DMS114 treated with DMSO at 0.1 percent for 48 hours (cell line): ENCODE results near the gene MSH6.

Source experiments
- DNase-seq: peaks from one replicate; lab custom pipeline; 2025; ENCODE audit not compliant: unreplicated experiment; lab: John Stamatoyannopoulos, UW

Gene MSH6

DNA sequence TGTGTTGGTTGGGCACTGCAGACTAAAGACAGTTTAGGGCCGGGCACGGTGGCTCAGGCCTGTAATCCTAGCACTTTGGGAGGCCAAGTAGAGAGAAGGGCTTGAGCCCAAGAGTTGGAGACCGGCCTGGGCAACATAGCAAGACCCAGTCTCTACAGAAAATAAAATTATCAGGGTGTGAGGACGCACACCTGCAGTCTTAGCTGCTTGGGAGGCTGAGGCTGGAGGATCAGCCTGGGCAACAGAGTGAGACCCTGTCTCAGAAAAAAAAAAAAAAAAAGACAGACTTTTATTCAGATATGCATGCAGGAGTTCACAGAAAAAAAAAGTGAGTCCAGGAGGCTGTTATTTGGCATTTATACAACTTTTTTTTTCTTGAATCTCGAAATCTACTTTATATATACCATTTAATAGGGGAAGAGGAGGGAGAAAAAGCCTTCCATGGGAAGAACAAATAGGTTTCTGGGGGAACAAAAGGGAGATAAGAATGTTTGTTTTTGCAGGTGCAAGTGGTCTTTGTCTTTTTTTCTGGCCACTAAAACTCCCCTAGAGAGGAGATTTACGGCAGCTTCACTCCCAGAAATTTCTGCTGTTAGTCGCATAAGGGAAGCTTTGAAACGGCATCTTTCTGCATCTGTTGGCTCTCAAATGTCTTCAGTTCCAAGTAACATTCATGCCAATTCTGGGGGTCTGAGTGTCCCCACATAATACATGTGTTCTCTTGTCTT is 4.1 kb upstream of the MSH6 start:
- DNase-seq, result no peak

DNA sequence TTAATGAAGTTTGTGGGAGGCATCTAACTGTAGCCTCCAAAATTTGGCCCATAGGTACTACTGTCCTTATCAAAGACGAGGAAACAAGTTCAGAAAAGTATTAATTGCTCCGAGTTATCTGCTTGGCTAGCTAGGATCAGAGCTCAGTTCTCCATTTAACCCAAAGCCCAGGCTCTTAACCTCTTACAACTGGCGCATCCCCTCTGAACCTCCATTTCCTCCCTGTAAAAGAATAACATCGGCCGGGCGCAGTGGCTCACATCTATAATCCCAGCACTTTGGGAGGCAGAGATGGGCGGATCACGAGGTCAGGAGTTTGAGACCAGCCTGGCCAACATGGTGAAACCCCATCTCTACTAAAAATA is 3.5 kb upstream of the MSH6 start:
- no peak for DNase-seq

DNA sequence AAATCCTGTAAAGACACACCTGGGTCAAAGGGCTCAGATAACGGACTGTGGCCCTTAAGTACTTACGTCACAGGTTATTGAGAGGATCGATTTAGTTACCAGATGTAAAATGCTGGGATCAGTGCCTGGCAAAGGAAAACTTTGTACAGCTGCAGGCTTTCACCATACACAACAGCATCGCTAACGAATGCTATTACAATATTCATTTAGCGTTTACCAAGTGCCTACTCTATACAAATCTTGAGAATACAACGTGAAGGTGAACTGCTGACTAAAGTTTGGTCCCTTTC is 619 bp upstream of the MSH6 start:
- DNase-seq, result no peak

DNA sequence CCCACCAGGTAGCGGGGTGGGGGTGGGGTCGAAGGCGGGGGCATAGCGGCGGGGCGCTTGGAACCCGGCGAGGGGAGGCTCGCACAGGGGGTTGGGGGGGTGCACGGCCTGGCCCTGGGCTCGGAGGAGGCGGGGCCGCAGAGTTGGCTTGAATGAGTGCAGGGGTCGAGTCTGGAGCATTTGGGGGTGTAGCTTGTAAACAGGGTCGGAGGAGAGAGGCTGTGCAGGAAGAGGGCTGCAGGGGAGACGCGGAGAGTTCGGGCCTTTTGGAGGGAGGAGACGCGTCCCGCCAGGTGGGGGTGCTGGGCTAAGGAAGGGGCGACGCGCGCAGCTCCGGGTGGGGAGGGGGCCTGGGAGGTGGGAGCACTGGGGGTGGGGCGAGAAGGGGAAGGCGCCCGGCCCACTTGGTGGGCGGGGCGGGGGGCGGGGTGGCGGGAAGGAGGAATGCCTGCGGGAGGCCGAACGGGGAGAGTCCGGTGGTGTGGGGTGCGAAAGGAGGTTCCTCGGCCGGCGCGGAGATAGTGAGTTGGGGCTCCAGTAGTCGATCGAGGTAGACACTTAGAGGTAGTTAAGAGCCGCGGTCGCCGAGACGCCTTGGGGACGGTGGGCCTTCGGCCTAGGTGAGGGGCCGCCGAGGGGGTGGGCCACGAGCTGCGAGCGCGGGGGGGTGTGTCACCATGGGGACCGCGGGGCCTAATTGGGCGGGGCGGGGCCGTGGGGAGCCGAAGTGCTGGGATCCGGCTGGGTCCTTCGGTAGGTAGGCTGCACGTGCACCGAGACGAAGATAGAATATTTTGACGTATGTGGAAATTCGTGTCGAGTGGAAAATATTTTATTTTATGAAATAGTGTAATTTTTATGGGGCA is 774 bp downstream of the MSH6 start:
- peak; percentile 78 for DNase-seq

DNA sequence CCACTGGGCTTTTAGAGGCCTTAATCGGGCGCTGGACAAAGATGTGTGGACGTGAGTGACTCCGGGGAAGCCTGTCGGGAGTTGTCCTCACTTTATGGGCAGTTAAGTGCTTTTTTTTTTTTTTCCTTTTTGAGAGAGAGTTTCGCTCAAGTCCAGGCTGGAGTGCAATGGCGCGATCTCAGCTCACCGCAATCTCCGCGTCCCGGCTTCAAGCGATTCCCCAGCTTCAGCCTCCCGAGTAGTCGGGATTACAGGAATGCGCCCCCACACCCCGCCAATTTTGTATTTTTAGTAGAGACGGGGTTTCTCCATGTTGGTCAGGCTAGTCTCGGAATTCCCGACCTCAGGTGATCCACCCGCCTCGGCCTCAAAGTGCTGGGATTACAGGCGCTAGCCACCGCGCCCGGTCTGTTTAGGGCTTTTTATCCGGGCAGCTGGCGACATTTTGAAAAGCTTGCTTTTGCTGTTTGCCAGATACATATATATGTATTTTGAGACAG is 1.5 kb downstream of the MSH6 start:
- peak; percentile 56 for DNase-seq

DNA sequence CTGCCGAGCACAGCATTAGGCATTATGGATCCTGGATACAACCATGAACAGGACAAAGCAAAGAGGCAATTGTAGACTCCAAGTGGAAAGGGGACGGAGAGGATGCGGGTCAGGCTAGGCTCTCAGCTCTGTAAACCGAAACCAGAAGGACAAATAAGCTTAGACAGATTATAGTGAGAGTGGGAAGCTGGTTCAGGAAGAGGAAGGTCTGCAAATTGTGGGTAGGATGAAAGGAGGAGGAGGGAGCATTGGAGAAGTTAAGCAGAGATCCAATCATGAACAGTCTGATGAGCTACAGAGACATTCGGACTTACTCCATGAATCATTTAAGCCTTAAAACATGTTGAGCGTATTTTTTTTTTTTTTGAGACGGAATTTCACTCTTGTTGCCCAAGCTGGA is 3.0 kb downstream of the MSH6 start:
- peak; percentile 29 for DNase-seq

DNA sequence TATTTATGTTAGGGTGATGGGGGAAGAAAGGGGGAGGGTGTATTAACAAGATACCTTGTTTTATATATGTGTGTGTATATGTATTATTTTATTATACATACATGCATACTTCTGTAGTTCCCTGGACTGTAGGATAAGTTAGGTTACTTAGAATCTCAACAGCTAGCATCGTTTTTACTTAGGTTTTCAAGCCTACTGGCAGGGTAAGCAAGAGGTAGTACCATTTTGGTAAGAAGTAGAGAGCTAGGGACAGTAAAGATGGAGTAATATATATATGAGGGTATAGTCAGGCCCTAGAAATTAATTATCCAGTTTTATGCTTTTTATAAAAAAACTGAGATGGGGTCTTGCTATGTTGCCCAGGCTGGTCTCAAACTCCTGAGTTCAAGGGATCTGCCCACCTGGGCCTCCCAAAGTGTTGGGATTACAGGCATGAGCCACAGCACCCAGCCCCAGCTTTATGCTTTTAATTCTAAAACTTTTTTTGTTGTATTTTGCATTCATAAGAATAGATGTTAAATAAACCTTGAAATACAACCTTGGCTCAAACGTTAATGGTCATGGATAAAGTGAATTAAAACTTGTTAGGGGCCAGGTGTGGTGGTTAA is 13.2 kb downstream of the MSH6 start:
- DNase-seq, result no peak

DNA sequence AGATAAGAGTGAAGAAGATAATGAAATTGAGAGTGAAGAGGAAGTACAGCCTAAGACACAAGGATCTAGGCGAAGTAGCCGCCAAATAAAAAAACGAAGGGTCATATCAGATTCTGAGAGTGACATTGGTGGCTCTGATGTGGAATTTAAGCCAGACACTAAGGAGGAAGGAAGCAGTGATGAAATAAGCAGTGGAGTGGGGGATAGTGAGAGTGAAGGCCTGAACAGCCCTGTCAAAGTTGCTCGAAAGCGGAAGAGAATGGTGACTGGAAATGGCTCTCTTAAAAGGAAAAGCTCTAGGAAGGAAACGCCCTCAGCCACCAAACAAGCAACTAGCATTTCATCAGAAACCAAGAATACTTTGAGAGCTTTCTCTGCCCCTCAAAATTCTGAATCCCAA is 15.7 kb downstream of the MSH6 start:
- DNase-seq, result no peak

DNA sequence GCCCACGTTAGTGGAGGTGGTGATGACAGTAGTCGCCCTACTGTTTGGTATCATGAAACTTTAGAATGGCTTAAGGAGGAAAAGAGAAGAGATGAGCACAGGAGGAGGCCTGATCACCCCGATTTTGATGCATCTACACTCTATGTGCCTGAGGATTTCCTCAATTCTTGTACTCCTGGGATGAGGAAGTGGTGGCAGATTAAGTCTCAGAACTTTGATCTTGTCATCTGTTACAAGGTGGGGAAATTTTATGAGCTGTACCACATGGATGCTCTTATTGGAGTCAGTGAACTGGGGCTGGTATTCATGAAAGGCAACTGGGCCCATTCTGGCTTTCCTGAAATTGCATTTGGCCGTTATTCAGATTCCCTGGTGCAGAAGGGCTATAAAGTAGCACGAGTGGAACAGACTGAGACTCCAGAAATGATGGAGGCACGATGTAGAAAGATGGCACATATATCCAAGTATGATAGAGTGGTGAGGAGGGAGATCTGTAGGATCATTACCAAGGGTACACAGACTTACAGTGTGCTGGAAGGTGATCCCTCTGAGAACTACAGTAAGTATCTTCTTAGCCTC is 16.2 kb downstream of the MSH6 start:
- DNase-seq, result no peak

DNA sequence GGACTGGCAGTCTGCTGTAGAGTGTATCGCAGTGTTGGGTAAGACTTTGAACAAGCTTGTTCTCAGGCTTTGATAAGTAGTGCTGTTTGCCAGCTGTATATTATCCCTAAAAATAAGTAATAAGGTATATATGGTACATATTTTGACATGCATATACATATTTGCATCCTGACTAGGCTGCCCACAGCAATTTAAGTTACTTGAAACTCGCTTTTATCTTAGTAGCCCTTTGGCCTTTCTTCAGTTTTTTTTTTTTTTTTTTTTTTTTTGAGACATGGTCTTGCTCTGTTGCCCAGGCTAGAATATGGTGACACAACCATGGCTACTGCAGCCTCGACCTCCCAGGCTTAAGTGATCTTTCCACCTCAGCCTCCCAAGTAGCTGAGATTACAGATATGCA is 18.2 kb downstream of the MSH6 start:
- DNase-seq, result no peak

DNA sequence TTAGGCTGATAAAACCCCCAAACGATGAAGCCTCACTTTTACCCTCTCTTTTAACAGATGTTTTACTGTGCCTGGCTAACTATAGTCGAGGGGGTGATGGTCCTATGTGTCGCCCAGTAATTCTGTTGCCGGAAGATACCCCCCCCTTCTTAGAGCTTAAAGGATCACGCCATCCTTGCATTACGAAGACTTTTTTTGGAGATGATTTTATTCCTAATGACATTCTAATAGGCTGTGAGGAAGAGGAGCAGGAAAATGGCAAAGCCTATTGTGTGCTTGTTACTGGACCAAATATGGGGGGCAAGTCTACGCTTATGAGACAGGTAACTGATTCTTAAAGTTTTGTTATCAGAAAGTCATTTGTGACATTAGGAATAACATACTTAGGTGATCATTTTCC is 20.4 kb downstream of the MSH6 start:
- DNase-seq, result no peak

DNA sequence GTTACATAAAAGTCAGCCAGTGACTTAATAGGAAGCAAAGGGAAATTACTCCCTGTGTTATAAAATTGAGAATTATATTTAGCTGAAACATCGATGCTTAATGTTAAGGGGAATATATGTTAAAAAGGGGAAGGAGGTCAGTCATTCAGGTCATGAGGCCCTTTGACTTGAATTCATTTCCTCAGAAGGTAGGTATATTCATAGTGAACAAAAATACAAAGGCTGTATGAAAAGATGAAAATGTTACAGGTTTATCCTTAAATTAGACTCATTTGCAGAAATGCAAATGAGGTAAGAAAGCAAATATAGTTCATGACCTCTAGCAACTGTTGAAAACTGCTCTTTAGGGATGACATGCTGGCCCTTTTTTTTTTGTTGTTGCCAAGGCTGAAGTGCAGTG is 20.8 kb downstream of the MSH6 start:
- DNase-seq, result no peak

DNA sequence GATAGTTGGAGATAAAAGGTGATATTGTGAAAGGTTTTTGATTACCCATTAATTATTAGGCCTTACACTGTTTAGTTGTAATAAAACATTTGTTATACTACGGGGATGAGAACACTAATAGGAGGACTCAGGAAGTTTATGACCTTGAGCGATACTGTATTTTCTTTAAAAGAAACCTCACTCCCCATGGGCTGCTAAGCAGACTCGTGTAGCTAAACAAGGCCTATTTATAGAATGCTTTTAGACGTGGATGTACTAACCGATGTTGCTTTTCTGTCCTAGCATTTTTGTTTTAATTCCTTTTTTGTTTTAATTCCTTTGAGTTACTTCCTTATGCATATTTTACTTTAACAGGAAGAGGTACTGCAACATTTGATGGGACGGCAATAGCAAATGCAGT is 22.9 kb downstream of the MSH6 start:
- no peak for DNase-seq

DNA sequence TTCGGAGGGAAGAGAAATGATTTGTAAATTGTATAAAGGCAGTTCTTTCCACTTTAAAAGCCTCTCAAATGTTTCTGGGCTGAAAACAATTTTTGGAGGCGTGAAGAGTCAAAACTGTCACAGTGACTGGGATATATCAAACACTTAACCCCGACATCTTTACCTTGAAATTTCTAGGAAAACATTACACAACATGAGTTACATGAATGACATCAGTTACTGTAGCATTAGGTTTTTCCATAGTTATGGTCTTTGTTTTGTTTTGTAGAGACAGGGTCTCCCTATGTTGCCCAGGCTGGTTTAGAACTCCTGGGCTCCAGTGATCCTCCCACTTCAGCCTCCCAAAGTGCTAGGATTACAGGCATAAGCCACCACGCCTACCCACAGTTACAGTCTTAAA is 25.7 kb downstream of the MSH6 start:
- DNase-seq, result no peak

DNA sequence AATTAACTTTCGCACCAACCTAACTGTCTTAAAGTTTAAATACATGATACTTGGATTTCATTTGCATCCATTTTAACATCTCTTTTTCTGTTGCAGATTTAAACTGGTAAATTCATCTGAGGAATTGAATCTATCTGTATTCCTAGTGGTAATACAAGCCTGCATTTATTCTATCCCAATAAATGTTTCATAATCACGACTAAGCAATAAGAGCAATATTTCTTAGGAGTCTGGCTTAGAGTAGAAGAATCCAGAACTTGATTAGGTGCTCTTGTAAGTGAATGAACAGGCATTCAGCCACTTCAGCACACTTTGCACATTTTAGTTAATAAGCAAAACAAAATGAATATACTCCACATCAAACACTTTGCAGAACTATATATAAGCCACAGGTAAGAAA is 27.0 kb downstream of the MSH6 start:
- no peak for DNase-seq

DNA sequence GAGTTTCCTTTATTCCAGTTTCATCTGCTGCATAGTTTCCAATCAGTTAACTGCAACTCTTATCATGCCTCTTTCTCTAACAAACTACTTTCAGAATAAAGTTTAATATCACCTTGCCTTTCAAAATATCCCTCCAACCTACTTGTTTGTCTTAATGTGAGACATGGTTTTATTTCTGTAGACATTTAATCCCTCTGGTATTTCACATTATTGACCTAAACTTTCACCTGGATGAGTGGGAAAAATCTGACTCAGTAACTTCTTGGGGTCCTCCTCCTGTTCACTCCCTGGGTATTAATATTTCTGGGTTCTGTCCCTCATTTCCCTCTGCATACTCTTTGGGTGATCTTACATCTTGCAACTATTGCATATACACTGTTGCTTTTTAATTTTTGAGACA is 27.9 kb downstream of the MSH6 start:
- no peak for DNase-seq

DNA sequence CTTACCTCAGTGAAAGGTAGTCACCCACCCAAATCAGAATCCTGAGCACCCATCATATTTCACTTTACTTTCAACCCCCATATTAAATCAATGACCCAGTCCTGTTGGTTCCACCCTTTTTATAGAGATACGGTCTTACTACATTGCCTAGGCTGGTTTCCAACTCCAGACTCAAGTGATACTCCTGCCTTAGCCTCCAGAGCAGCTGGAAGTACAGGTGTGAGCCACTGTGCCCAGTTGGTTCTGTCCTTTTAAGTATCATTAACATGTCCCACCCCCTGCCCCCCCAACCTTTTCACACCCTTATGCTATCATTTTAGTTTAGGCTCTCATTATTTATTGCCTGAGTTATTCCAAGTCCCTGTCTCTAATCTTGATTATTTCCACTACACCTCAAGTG is 28.7 kb downstream of the MSH6 start:
- DNase-seq, result no peak

DNA sequence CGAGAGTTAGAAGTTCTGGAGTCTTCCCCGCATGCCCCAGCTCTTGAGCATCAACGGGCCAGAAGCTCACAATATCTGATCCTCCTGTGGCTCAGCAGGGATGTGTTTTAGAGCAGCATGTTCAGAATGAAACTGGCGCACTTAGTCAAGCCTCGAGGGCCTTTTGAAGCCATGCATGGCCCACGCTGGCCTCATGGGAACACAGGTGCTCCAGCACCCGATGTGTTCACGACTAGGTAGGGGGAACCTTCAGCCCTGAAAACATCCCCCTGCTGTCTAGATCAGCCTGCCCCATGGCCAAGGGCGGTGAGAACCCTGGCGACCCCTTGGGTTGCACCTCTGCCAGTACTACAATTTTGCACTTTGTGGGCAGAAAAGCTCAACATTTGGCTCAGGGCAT is 32.8 kb downstream of the MSH6 start:
- DNase-seq, result no peak

DNA sequence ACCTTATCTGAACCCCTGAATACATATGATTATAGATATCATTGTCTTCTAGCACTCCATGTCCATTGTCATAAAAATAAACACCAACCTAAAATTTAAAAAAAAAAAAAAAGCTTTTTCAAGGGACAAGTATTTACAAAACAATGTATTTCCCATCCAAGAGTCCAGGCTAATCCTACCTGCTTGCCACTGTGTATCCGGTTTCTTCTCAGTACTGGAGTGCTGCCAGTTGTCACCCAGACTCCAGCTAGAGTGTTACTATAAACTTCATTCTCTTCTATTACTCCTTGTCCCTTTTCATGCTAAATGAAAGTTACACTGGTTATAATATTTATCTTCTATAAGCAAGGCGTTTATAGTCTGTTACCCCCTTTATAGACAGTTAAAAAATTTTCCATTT is 35.8 kb downstream of the MSH6 start:
- DNase-seq, result no peak

DNA sequence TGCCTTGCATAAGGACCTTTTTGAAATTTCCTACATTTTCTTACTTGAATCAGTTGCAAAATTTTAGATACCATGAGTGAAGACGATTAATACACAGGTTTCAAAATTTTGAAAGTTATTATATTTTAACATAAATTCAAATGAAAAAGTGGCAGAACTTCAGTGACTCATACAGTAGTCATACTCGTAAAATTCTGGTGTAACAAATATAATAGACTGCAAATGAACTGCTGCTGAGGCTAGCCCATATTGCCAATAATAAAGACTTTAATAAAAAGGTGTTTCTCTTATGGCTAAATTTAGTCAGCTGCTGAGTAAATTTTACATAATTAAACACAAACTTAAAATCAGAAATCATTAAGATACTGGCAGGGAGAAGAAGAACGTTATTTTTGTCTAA is 36.9 kb downstream of the MSH6 start:
- DNase-seq, result no peak

DNA sequence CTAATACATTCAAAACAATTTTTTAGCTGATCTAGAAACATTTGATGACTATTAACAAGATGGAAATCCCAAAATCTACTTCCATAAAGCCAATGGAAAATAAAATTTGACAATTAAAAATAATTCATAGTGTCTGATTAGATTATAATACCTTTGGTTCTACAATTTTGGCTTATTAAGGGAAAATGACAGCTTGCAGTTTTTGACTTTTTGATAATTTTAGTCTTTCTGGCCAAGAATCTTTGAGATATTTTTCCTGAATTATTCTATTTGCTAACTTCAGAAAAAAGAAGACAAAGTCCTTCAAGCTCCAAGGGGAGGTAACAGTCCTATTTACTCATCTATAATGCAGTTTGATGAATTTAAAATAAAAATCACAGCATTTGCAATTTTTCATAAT is 39.6 kb downstream of the MSH6 start:
- DNase-seq, result no peak

DNA sequence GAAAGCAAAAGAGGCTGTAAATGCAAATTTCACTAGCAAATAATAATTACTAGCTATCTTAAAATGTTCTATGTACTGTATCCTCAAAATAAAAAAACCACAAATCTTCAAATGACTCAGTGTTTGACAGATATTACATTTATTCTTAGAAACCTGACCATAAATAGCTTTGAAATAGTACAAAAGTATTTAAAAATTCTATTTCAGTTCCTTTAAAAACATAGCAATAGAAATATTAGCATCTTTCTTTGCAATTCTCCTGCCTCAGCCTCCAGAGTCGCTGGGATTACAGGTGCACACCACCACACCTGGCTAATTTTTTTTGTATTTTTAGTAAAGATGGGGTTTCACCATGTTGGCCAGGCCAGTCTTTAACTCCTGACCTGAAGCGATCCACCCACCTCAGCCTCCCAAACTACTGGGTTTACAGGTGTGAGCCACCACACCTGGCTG is 50.6 kb downstream of the MSH6 start:
- no peak for DNase-seq
